Measurements from ENCODE around the gene NUP85. TPM values are rescaled to one million over a fixed set of nuclear protein-coding genes. Genes with fewer than 3 reads are reported as not detected.

NUP85 gene
- total RNA-seq, 1 donor from 2014 or later, result 83.8 TPM

DNA sequence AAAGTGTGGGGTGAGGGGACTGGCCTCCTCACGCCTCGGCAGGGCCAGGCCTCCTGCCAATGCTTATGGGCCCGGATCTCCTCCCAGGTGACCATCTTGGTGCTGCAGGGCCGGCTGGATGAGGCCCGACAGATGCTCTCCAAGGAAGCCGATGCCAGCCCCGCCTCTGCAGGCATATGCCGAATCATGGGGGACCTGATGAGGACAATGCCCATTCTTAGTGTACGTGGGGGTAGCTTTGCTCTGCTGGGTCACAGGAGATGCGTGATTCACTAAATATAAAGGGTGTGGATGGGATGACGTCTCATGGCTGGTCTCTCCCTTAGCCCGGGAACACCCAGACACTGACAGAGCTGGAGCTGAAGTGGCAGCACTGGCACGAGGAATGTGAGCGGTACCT, 19.5 kb downstream of the NUP85 start:
- Mint-ChIP-seq H3K27me3 (no peaks in the 10 kb centered on the region), H3K36me3 (ENCODE audit: insufficient read depth) (peaks cover 13% of the 10 kb centered on the region), H3K4me3 (ENCODE audit: low read depth) (no peak overlapping the region), H3K4me1 (ENCODE audit: low read depth) (no peaks in the 10 kb centered on the region), H3K27ac (no peak overlapping the region), H3K9me3 (ENCODE audit: low read depth) (no peaks in the 10 kb centered on the region)
- DNase-seq (ENCODE audit: low spot score, unreplicated experiment), result no peak
- TF ChIP-seq, protein P1, sequence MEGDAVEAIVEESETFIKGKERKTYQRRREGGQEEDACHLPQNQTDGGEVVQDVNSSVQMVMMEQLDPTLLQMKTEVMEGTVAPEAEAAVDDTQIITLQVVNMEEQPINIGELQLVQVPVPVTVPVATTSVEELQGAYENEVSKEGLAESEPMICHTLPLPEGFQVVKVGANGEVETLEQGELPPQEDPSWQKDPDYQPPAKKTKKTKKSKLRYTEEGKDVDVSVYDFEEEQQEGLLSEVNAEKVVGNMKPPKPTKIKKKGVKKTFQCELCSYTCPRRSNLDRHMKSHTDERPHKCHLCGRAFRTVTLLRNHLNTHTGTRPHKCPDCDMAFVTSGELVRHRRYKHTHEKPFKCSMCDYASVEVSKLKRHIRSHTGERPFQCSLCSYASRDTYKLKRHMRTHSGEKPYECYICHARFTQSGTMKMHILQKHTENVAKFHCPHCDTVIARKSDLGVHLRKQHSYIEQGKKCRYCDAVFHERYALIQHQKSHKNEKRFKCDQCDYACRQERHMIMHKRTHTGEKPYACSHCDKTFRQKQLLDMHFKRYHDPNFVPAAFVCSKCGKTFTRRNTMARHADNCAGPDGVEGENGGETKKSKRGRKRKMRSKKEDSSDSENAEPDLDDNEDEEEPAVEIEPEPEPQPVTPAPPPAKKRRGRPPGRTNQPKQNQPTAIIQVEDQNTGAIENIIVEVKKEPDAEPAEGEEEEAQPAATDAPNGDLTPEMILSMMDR (IDR thresholded peaks at IDR 0.05; ENCODE audit: unreplicated experiment), result no peak

DNA sequence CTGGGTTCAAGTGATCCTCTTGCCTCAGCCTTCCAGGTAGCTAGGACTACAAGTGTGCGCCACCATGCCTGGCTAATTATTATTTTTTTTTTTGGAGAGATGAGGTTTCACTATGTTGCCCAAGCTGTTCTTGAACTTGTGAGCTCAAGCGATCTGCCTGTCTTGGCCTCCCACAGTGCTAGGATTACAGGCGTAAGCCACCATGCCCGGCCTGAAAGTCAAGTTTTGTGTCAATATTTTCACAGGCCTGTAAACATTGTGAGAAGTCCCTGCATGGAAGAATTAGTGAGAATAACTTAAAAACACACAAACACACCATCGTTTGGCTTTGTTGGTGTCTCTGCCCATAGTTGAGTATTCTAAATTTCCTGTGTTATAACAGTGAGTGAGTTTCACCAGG, 22.2 kb downstream of the NUP85 start:
- DNase-seq (ENCODE audit: low spot score, unreplicated experiment), result no peak
- TF ChIP-seq, protein P1 (IDR thresholded peaks at IDR 0.05; ENCODE audit: unreplicated experiment), result no peak
- Mint-ChIP-seq H3K4me1 (ENCODE audit: low read depth) (no peaks in the 10 kb centered on the region), H3K36me3 (ENCODE audit: insufficient read depth) (peaks cover 5% of the 10 kb centered on the region), H3K27me3 (no peaks in the 10 kb centered on the region), H3K4me3 (ENCODE audit: low read depth) (no peak overlapping the region), H3K27ac (no peak overlapping the region), H3K9me3 (ENCODE audit: low read depth) (no peaks in the 10 kb centered on the region)

DNA sequence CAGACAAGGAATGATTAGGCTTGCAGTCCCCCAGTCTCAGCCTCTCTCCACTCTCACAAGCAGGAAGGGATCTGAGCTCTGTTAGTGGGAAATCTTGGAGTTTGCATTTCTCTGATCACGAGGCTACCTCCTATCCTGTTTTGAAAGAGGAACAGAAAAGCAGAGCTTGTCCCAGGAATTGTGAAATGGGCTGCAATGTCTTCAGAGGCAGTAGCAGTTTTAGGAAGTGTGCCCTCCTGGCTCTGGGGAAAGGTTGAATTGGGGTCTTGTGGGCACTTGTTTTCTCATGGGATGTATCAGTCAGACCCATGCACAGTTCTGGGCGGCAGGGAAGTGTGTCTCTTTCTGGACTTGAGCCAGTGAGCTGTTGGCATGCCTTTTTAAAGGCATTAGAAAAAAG, 22.8 kb downstream of the NUP85 start:
- H3K27me3 Mint-ChIP-seq, result no peaks in the 10 kb centered on the region
- H3K9me3 Mint-ChIP-seq (ENCODE audit: low read depth), result no peaks in the 10 kb centered on the region
- DNase-seq (ENCODE audit: low spot score, unreplicated experiment), result no peak
- H3K4me1 Mint-ChIP-seq (ENCODE audit: low read depth), result no peaks in the 10 kb centered on the region
- TF ChIP-seq, protein P1 (IDR thresholded peaks at IDR 0.05; ENCODE audit: unreplicated experiment), result no peak
- peaks cover 5% of the 10 kb centered on the region for H3K36me3 Mint-ChIP-seq (ENCODE audit: insufficient read depth)
- H3K27ac Mint-ChIP-seq, result no peak overlapping the region
- no peak overlapping the region for H3K4me3 Mint-ChIP-seq (ENCODE audit: low read depth)

GRCh38 chr17:75228847-75229246, 23.4 kb downstream of the NUP85 start:
- Mint-ChIP-seq H3K9me3 (ENCODE audit: low read depth) (no peaks in the 10 kb centered on the region), H3K36me3 (ENCODE audit: insufficient read depth) (peaks cover 5% of the 10 kb centered on the region), H3K4me3 (ENCODE audit: low read depth) (no peak overlapping the region), H3K27ac (no peak overlapping the region), H3K4me1 (ENCODE audit: low read depth) (no peaks in the 10 kb centered on the region), H3K27me3 (no peaks in the 10 kb centered on the region)
- TF ChIP-seq, protein P1 (IDR thresholded peaks at IDR 0.05; ENCODE audit: unreplicated experiment), result no peak
- DNase-seq (ENCODE audit: low spot score, unreplicated experiment), result no peak

DNA sequence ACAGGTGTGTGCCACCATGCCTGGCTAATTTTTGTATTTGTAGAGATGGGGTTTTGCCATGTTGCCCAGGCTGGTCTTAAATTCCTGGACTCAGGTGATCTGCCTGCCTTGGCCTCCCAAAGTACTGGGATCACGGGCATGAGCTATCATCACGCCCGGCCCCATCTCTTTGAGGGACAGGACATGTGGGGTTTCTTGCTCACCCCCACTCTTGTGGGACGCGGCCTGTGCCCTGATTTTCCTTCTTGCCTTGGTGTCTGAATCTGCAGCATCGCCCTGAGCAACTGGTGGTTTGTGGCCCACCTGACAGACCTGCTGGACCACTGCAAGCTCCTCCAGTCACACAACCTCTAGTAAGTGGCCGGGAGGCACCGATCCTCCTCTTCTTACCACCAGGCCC, 25.6 kb downstream of the NUP85 start:
- Mint-ChIP-seq H3K4me3 (ENCODE audit: low read depth) (no peak overlapping the region), H3K4me1 (ENCODE audit: low read depth) (no peaks in the 10 kb centered on the region), H3K36me3 (ENCODE audit: insufficient read depth) (peaks cover 11% of the 10 kb centered on the region), H3K9me3 (ENCODE audit: low read depth) (no peaks in the 10 kb centered on the region), H3K27me3 (no peaks in the 10 kb centered on the region), H3K27ac (no peak overlapping the region)
- DNase-seq (ENCODE audit: low spot score, unreplicated experiment), result no peak
- TF ChIP-seq, protein P1 (IDR thresholded peaks at IDR 0.05; ENCODE audit: unreplicated experiment), result no peak
